SK-N-DZ (cell line): ENCODE results near the gene ZNF200. TPM values are rescaled to one million over a fixed set of nuclear protein-coding genes. Genes with fewer than 3 reads are reported as not detected.
"Not testable (repeated sequence)": the region's sequence is repeated elsewhere in the genome, so short reads cannot be mapped to it uniquely, and the experiment has no call there.

ENCODE experiments used
- DNase-seq: peaks from one replicate; pipeline ENCODE4 v3.0.0-alpha.2; 2015; ENCODE audit warnings: low spot score
- polyA plus RNA-seq, 2 experiments: library from polyadenylated mRNA; depleted of rRNA; stranded (reverse); fragments of >200 nt; gene quantifications; 2 replicates each; pipeline ENCODE4 v1.2.3, GENCODE V29; 2014

ZNF200 gene
- 9.5 and 12.0 TPM in 2 replicates for polyA plus RNA-seq (2014; cell fraction: cytosol; rRNA removed)
- polyA plus RNA-seq (2014; cell fraction: nucleus; rRNA removed): 9.0 and 10.5 TPM in 2 replicates

- peak; percentile 94 for DNase-seq
These were observed at the start of gene ZNF200 for GRCh38 chr16:3234857-3235561. ZNF200 (minus strand) TSS chr16:3235158; CDS start chr16:3233755, 1,403 bp downstream.

- DNase-seq: no peak
These were observed 48.8 kb upstream of the ZNF200 start for GRCh38 chr16:3283543-3284447.

GRCh38 chr16:3282730-3283542 is 48.0 kb upstream of the ZNF200 start, which contains the start of gene ZNF263:
ZNF263 (plus strand) TSS chr16:3283491; CDS start chr16:3283819, 328 bp downstream.
- DNase-seq: peak; percentile 97

- DNase-seq: peak; percentile 88
These were observed 47.3 kb upstream of the ZNF200 start for GRCh38 chr16:3282103-3282729.

- no peak for DNase-seq
These were observed 46.4 kb upstream of the ZNF200 start for GRCh38 chr16:3281222-3281820.

GRCh38 chr16:3276679-3277078 is 41.7 kb upstream of the ZNF200 start:
- DNase-seq: no peak

- DNase-seq: no peak
These were observed 40.0 kb upstream of the ZNF200 start for GRCh38 chr16:3274947-3275346.

GRCh38 chr16:3274490-3274889 is 39.5 kb upstream of the ZNF200 start:
- DNase-seq: no peak

GRCh38 chr16:3271281-3271680 is 36.3 kb upstream of the ZNF200 start:
- DNase-seq: not testable (repeated sequence)

- DNase-seq: not testable (repeated sequence)
These were observed 35.8 kb upstream of the ZNF200 start for GRCh38 chr16:3270718-3271117.

GRCh38 chr16:3268294-3268693 is 33.3 kb upstream of the ZNF200 start:
- DNase-seq: no peak

- DNase-seq: no peak
These were observed 32.0 kb upstream of the ZNF200 start for GRCh38 chr16:3266873-3267537.

GRCh38 chr16:3264137-3265036 is 29.4 kb upstream of the ZNF200 start:
- peak; percentile 98 for DNase-seq

GRCh38 chr16:3262517-3262916 is 27.6 kb upstream of the ZNF200 start:
- DNase-seq: no peak

- no peak for DNase-seq
These were observed 24.9 kb upstream of the ZNF200 start for GRCh38 chr16:3259836-3260235.

GRCh38 chr16:3256866-3257465 is 22.0 kb upstream of the ZNF200 start:
- DNase-seq: no peak

GRCh38 chr16:3256146-3256865 is 21.3 kb upstream of the ZNF200 start, which contains the start of gene MEFV:
MEFV (minus strand) TSS chr16:3256633; CDS start chr16:3256587, 46 bp downstream.
- DNase-seq: no peak

- no peak for DNase-seq
These were observed 19.4 kb upstream of the ZNF200 start for GRCh38 chr16:3254309-3254708.
